Left renal pelvis (tissue), 4 donors: ENCODE data around the gene CNKSR3. TPM values are rescaled to one million over a fixed set of nuclear protein-coding genes. Genes with fewer than 3 reads are reported as not detected.

ENCODE experiments used
- DNase-seq, 4 donors: peaks; one replicate each; pipeline ENCODE4 v3.0.0-alpha.2; 2013; ENCODE audit warnings: low read depth in 4 of 4, low spot score in 3 of 4
- polyA plus RNA-seq, 4 donors: library from polyadenylated mRNA; unstranded; fragments of 120-200 nt; gene quantifications; one replicate each; pipeline ENCODE4 v1.2.1, GENCODE V29; 2013; ENCODE audit not compliant: insufficient read length in 4 of 4

Gene CNKSR3
- polyA plus RNA-seq, 4 donors = 33.1 to 62.8 (median 58.5) TPM

DNA sequence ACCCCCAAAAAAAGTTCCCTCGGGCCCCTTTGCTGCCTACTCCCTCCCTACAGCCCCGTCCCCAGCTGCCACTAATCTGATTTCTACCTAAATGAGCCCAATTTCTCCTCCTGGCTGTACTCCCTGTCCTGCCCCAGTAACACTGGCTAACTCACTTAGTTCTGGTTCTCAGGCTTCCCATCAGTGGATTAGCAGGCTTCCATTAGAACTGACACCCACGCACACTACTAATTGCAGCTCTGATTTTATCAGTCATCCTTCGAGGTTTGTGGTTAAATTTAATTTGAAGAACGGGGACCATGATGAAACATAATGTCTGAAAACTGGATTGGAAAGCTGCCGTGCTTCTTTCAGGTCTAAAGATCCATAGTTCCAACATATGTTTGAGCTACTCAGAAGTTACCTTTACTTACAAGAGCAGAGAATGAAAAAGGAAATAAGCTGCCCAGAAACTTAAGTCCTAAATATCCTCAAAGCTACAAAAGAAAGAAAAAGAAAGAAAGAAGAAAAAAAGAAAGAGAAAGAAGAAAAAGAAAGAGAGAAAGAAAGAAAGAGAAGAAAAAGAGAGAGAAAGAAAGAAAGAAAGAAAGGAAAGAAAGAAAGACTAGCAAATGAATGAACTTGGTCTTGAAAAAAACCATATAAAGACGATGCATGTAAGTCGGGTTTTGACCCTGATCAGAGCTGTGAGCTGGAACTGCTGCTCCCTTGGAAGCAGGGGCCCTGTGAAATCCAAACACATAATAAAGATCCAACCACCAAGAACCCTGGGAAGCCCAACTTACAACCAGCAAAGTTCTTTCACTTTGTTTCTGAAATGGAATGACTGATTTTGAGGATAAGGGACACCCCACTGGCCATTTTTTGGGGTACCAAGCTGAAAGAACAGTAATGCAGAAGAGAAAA is 51.7 kb downstream of the CNKSR3 start:
- DNase-seq = no peak

DNA sequence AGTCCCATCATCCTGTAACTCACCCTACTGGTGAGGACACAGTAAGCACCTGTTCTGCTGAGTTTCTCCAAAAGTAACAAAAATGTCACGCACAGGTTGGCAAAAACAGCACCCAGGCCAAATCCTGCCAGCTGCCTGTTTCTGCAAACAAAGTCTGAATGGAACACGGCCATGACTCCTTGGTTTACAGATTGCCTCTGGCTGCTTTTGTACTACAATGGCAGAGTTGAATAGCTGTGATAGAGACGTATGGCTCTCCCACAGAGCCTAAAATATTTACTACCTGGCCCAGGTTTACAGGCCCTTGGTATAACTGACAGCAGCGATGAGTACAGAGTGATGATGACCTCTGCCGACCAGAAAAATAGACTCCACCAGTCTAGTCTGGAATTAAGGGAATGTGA is 52.6 kb downstream of the CNKSR3 start:
- DNase-seq = no peak

DNA sequence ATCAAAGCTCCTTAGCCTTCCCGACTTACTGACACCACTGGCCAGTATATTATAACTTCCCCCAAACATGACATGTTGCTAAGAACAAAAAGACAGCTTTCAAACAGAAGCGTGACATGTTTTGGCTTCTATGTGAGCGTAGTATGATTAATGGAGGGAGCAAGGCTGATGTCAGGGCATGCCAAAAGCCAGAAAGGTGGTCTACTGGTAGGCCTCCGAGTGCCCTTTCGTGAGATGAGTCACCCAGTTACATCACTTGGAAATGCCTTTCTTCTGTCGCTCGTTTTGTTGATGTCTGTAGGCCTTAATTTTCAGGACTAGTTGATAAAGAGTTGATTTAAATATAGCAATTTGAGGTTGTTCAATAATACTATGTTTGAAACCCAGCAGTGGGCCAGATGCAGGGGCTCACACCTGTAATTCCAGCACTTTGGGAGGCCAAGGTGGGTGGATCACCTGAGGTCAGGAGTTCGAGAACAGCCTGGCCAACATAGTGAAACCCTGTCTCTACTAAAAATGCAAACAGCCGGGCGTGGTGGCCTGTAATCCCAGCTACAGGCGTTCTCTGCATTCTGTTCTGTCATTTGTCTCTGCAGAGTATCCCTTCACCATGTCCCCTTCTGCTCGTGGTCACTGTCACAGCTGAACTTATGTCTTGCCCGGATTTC is 53.3 kb downstream of the CNKSR3 start:
- no peak for DNase-seq

DNA sequence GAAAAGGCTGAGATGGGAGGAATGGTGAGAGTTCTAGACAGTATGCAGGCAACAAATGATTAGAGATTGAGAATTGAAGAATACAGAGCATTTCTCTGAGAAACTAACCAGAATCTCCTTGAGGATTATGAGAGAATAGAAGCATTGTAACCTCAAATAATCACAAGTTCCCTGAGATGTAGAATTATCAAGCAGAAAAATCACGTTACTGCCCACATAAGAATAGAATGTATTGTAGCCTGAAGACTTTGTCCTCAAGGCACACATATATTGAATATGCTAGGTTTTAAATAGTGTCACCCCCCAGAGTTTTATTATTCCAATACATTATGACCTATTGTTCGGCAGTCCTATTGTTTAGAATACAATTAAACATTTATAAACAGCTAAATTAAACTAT is 57.2 kb downstream of the CNKSR3 start:
- no peak for DNase-seq

DNA sequence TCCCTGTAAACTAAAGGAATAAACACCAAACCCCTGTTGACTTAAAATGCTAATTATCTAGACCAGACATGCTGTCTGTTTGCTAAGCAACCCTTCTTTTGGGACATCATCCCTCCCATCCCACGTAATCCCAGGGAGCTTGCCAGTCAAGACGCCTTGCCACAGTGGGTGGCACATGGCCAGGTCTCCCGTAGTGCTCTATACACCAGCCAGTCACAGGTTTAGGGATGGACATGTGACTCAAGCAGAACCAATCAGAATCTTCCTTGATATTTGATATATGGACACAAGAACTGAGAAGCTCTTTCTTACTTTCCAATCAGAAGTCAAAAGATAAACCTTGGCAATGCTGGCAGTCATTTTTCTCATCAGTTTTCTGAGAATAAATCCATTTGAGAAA is 60.0 kb downstream of the CNKSR3 start:
- no peak for DNase-seq

DNA sequence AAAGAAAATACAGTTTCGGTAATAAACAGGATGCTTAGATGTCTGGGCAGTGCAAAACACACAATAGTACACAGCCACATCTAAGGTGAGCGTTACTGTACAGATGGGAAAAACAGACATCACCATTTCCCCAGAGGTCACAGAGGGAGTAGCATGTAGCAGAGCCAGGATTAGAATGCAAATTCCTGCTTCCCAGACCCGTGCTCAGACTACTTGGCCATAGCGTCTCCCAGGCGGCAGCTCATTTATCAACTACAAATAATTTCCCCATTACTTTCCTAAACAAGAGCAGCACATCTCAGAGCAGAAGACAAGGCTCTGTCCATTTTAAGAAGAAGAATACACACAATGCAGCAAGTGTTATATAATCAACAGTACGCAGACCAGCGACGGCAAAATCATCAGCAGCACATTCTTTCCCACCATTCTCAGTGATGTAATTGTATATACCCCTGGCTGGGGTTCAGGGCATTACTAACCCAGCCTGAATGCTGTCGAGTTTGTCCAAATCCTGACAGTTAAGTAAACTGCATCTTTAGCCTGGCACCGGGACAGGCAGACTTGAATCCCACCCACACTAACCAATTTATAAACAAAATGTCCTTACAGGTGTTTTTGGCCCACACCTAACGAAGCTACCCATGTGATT is 61.9 kb downstream of the CNKSR3 start:
- peak in 1 of 4 donors; percentile 40 for DNase-seq

DNA sequence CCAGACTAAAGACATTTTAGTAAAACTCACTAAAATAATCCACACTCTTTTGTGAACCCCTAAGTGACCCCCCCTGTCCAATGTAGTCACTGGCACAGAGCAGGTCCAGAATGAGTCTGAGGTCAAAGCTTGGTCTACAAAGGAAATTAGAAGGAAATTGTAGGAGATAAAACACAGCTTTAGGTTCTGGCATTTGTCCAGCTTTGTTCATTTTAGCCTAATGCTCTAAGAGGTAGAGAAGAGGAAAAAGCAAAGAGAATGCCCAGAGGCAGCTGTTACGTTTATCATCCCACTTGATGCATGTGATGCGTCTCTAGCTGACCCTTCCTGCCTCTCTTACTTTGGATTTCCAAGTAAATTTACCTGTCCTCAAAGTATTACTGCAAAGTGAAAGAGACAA is 62.5 kb downstream of the CNKSR3 start:
- DNase-seq = peak in 1 of 4 donors; percentile 54

DNA sequence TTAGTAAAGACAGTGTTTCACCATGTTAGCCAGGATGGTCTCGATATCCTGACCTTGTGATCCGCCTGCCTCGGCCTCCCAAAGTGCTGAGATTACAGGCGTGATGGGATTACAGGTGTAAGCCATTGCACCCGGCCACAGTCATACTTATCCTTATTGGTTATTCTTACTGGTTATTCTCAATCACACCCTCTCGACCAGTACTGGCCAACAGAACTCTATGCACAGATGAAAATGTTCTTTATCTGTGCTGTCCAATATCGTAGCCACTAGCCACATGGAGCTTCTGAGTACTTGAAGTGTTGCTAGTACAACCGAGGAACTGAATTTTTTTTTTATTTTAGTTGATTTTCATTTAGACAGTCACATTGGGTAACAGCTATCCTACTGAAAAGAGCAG is 63.5 kb downstream of the CNKSR3 start:
- DNase-seq = no peak

DNA sequence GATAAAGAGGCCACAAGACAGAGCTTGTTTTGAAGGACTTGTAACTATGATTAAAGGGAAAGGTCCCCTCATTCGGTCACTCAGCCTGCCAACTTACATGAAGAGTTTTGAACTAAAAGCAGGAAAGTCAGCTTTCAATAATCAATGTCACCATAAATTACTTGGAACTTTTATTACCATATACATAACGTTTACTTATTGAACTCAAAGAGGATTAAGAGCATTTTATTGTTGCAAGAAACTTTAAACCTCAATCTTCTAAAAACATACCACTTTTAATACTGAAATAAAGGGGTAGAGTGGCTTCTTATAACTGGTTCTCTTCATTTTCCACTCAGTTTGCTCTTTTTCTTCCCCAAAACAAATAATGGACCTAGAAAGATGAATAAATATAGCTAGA is 65.1 kb downstream of the CNKSR3 start:
- DNase-seq = no peak

DNA sequence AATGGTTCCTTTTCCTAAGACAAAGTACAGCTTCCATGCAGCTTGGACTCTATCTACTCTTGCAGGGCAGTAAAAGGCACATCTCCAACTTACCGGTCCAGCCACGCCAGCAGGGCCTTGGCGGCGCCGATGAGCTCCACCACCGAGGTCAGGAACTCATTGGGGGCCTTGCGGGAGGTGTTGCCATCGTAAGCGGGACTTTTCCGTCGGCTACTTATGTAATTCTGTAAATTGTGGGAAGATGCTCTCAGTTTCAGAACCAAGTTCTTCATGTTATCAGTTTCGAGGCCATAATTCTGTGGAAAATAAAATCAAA is 68.5 kb downstream of the CNKSR3 start:
- DNase-seq = no peak

DNA sequence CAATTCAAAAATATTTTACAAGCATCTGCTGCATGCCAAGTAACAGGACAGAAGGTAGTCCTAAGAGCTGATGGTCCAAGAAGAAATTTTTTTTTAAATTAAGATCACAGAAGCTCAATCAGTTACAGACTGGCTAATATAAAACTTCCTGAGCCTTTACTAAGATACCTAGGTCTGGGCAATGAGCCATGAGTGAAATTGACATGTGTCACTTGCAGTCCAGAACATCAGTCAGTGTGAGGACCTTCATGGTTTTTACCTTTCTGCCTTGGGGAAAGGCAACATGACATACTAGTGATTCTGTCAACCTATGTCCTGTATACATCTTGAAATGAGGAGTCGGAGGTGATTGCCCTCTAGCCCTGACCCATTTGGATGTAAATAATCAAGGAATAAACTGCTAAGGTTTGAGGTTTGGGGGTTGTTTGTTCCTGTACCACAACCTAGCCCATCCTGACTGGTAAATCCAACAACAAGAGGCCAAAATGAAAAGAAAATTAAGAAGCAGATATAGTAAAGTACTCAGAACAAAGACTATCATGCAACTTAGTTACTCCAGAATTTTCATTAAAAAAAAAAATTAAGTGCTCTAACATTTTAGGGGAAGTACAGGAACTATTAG is 70.0 kb downstream of the CNKSR3 start:
- DNase-seq = no peak

DNA sequence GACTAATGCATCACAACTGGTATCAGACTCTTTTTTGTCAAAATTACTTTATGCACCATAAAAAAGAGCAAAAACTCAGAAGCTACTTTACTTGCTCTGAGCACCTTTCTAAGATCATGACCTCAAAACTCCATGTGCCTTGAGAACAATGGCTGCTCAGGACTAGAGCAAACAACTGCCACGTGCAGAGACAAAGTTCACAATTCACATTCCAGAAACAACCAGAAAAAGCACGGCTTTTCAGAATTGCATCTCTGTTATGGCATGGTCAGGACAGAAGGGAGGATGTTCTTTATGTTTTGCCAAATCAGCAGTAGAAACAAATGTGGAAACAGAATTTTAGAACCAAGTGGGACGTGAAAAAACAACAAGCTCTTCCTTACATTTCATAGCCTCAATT is 70.5 kb downstream of the CNKSR3 start:
- no peak for DNase-seq

DNA sequence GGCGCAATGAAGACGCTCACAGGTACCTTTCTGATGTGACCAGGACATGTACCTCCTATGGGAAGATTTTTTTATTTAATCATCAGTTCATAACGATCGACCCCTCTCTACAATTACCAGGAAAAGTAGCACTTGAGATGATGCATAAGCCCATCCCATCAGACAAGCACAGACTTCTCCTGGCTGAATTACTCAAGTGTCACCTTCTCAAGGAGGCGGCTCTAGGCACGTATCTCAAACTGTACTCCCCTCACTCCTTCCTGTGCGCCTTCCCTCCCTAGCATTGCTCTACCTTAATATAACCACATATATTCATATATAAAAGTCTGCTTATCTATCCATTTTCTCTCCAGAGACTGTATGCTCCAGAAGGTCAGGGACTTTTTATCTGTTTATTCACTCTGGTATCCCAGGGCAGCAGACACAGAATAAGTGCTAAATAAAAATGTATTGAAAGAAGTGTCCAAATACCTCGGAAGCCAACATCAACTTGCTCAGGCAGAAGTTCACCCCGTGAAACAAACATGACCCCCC is 71.5 kb downstream of the CNKSR3 start:
- DNase-seq = no peak

DNA sequence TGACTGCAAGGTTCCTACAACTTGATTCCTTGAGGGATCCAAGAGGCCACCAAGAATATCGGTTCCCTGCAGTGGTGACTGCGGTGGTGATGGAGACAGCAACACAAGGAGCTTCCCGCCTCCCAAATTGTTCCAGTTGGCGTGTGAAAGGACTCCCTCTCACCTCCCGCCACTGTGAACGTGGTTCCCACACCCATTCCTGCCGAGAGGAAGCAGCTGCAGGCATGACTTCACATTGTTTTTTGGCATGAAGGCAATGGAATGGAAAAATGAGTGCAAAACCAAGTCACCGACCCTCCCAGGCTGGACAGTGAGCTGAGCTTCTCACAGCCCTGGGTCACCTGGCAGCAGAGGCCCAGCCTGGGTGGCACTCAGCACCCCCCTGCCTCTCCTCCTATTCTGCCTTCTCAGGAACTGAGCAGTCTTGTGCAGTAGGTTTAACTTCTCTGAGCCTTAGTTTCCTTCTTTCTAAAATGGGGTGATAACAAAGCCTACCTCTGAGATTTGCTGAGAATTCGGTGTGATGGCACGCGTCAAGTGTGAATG is 75.0 kb downstream of the CNKSR3 start:
- DNase-seq = no peak

DNA sequence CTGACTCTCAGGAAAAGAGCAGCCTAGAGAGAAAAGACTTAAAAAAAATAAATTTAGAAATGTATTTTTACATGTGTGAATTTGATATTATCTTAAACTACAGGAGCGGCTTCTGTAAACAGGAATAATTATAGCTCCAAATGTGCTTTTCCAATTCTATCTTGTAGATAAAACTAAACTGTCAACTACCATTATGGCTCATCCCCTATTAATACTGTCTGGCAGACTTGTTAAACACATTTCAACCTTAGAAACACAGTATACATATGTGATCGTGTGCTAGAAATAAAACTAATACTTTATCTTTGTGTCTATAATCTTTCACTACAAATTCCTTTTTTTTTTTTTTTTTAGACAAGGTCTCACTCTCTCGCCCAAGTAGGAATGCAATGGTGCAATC is 75.8 kb downstream of the CNKSR3 start:
- DNase-seq = no peak

DNA sequence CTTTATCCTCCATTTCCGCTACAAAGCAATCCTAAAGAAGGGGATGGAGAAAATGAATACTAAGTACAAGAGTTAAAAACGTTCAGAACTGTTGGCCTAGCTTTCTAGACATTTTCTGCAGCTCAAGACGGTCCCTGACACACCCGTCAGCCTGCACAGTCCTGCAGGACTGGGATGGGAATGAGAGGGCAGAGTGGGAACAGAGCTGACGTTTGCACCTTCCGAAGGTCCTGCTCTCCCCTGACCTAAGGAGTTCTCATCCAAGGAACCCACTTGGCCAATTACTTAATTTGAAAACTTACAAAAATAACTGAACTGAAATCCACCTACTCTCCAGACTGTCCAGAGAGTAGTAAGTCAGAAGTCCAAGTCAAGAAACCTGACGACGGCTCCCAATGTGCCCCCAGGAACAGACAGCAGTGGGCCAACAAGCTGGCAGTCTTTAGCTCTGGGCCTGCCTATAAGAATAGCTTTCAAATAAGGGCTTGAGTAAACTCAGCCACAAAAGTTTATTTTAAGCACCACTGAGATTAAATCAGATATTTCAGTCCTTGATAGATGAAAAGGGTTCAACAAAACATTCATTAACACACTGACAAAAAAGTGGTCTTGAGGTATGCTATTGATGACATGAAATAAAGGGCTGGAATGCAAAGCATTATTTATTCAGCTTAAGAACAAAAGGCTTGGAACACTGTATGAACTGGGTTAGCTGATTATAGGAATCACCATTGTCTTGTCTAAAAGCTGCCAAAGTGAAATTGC is 76.8 kb downstream of the CNKSR3 start:
- DNase-seq = no peak

DNA sequence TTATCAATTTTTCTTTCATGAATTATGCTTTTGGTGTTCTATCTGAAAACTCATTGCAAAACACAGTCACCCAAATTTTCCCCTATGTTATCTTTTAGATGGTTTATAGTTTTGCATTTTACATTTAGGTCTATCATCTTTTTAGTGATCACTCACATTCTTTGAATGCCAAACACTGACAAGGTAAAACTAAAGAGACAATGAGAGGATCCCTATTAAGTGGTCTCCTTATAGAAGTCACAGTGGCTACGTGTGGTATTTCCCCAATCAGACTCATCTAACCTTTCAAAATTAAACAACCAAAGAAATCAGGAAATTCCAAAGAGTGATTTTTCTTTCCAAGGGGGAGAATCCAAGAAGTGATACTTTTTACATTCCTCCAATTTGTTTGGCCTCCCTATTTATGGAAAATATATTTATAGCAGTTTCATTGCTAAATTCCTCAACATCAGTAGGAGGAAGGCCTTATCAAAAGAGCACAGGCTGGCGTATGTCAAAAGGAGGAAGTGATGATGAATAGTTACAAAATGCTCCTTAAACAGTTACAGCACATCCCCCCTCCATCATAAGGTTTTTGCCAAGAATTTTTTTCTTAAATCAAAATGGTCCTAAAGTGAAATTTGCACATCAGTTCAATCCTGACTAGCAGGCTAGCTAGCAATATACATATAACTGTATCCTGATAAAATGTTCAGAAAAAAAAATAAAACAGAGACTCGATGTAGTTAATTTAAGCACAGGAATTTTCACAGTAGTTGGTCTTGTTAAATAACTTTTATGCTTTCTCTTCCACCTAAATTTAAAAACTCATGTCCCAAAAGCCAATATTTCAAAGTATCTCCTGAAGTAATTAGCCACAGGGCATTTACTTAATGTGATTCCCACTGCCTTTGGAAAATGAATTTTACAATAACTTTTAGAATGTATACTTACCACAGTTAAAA is 77.7 kb downstream of the CNKSR3 start:
- DNase-seq = no peak

DNA sequence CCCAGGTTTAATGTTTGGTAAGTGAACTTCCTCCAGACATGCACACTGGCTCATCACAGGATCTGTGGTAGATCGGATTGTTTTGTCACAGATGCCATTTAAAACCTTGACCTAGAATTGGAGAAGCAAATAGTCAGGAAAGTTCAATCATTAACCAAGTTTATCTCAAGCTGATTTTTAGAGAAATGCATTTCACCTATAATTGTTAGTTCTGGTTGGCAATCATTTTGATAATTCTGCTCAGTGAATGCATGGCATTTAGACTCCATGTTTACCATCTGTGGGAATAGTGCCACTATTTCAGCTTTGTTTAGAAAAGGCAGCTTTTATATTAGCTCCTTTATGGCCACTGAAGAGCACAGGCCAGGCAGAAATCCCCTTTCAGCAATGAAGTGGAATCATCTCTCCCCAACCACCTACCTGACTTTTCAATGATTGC is 80.0 kb downstream of the CNKSR3 start:
- DNase-seq = no peak

DNA sequence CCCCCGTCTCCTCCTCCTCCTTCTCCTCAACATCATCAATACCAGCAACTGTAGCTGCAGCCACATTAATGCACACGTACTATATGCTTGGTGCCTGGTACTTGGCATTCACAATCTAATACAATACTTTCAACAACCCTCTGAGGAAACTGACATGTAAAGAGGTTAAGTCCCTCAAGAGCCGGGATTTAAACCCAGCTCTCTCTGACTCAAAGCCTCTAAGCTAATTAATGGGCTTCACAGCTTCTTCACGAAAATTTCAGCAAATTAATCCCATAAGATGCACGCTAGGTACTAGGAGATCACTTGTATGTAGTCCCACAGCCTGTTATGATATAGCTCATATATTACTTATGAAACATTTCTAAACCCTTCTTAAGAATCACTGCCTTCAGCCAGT is 80.8 kb downstream of the CNKSR3 start:
- DNase-seq = no peak
